Skin epidermis (tissue), 12 donors: ENCODE measurements around the gene PODN.

Source experiments
- H3K27ac ChIP-seq, 21 experiments: fragments of 200-600 bp; sonication (generic) in 11 of 21; one replicate each; pipeline ENCODE4 v1.5.0; 2020; ENCODE audit warnings: mild to moderate bottlenecking in 3 of 21, inconsistent platforms in 2 of 21, moderate library complexity in 2 of 21
- H3K4me3 ChIP-seq, 7 experiments: fragments of 200-600 bp; sonication (generic) in 2 of 7; one replicate each; pipeline ENCODE4 v1.5.0; 2020; ENCODE audit warnings: inconsistent platforms in 2 of 7, mild to moderate bottlenecking in 2 of 7, moderate library complexity in 1 of 7

PODN gene

DNA sequence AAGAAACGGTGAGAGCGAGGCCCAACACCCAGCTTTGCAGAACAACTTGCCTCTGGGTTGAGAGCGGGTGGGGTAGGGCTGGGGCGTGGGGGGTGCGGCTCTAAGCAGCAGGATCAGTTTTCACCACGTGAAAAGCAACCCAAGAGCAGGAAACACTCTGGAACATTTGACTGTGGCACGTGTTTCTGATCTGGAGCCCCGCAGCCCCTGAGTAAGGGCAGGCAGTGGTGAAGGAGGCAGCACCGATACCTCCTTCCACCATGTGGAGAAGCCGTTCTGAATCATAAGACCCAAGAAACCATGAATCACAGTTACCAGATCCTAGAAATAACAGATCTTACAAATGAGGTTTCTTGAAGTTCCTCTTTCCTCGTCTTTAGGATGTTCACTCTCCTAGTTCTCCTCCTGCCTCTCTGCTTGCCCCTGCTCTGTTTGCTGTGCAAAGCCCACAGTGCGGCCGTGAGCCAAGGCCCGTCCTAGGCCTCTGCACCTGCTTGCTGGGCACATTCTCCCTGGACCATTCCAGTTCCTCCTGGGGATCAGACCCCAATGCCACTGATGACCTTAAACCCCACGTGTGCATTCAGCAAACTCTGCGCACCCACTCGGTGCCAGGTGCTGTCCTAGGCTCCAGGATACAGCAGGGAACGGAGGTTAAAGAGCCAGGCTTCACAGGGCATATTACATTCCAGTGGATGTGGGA lies 48.5 kb downstream of the PODN start:
- Histone ChIP-seq H3K27ac (peak overlapping the region in 16 of 21 experiments; percentile 12 to 81 (median 60)), H3K4me3 (no peak overlapping the region)

DNA sequence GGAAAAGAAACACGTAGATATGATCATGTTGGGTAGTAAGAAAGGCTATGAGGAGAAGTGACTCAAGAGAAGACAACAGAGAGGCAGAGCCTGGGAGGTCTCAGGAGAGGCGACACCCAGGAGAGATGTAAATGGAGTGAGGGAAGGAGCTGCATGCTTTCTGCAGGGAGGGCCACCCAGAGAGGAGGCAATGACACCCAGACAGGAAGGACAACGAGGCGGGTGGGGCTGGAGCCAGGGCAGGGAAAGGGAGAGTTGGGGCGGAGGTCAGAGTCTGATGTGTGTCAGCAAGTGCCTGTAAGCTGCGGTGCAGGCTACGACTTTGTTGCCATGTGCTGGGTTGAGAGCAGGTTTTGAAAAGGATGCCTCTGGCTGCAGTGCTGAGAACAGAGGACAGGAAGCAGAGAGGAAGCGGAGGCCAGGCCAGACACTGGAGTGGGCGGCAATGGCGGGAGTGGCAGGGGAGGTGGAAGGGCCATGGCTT lies 49.1 kb downstream of the PODN start:
- H3K4me3 ChIP-seq: no peak overlapping the region
- H3K27ac ChIP-seq: peak overlapping the region in 13 of 21 experiments; percentile 2 to 81 (median 56)

GRCh38 chr1:53111693-53112092 lies 49.7 kb downstream of the PODN start:
- Histone ChIP-seq H3K27ac (peak overlapping the region in 4 of 21 experiments; percentile 40 to 81 (median 64)), H3K4me3 (no peak overlapping the region)

DNA sequence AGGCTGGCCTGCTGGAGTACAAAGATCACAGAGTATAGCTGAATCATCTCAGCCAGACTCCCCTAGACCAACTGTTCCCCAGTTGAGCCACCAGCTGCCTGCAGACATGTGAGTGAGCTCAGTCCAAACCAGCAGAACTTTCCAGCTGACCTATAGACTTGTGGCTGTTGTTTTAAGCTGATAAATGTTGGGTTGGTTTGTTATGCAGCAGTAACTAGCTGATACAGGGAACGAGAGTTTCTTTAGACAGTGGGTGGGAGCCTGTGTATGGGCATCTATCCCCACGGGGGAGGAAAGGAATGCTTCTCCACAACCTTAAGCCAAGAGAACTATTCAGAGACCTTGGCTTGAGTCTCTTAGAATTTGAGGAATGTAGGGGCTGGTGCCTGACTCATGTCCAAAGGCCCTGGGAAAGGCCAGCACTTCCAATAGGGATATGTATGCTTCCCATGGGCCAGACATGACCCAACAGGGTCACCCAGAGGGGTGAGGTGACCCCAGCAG lies 50.3 kb downstream of the PODN start:
- no peak overlapping the region for H3K4me3 ChIP-seq
- peak overlapping the region in 1 of 21 experiments; percentile 11 for H3K27ac ChIP-seq

DNA sequence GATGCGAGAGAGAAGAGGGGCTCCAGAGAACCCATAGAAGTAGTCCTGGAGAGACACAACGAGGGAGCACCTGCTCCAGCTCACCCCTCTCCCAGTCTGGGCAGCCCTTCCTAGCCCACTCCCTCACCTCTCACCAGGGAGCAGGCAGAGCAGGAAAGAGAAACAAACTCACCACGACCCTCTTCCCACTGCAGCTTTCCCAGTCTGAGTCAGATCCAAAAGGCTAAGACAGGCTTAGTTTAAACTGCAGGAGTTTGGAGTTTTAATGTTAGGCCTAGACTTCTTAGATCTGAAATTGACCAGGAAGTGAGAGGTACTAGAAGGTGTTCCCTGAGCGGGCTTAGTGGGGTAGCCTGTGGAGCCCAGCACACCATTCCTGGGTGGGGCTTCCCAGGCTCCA lies 50.8 kb downstream of the PODN start:
- Histone ChIP-seq H3K27ac (peak overlapping the region in 1 of 21 experiments; percentile 11), H3K4me3 (no peak overlapping the region)

- H3K4me3 ChIP-seq: no peak overlapping the region
- H3K27ac ChIP-seq: no peak overlapping the region
Observed at GRCh38 chr1:53114090-53114489, 52.1 kb downstream of the PODN start.

DNA sequence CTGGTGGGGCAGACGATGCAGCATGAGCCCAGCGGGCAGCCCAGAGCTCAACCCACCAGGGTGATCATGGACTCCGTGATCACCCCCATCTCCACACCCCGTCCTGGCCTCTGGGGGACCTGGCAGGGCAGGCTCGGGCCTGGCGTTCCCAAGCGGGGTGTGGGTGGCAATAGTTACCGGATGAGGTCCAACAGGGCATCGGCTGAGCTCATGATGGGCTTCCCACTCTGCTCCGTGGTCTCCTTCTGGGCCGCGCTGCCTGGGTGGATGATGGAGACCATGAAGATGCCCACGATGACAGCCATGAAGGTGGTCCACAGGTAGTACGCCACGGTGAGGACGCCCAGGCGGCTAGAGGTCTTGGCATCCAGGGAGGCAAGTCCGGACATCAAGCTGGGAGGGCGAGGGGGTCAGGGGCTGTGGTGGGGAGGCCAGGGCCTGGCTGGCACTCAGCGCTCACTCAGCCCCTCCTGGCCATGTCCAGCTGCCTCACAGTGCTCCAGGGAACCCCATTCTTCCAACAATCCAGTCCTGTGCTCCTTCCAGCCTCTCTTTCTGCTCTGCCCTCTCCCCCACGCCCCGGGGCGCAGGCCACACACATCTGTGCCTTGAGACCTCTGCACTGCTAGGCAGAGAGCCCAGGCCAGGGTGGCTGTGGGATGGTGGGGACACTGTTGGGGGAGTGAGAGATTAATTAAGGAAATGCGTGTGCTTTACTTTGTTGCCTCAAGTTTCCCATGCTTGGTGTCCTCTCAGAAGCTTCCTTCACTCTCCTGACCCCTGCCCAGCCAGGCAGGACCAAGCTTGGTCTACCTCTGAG lies 52.8 kb downstream of the PODN start:
- Histone ChIP-seq H3K27ac (no peak overlapping the region), H3K4me3 (no peak overlapping the region)

GRCh38 chr1:53115403-53116306 lies 53.6 kb downstream of the PODN start:
- Histone ChIP-seq H3K27ac (peak overlapping the region in 1 of 21 experiments; percentile 44), H3K4me3 (no peak overlapping the region)

DNA sequence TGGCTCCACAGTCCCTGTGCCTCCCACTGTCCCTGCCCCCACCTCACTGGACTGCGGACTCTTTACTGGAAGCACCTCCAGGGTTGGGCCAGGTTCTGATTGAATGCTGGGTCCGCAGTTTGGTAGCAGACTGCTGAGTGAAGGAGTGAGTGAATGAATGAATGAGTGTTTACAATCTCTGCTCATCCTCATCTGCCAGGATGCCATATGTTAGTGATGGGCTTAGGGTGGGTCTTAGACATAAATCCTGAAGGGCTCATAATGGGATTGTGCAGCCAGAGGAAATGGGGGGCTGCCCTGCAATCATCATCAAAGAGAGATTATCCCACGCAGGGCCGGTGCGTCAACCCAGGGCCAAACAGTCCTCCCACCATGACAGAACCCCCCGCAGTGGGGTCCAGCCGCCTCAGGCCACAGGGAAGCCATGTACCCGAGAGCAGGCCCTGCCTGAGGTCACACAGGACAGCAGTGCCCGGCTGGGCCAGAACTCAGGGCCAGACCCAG lies 54.3 kb downstream of the PODN start:
- Histone ChIP-seq H3K27ac (no peak overlapping the region), H3K4me3 (no peak overlapping the region)

DNA sequence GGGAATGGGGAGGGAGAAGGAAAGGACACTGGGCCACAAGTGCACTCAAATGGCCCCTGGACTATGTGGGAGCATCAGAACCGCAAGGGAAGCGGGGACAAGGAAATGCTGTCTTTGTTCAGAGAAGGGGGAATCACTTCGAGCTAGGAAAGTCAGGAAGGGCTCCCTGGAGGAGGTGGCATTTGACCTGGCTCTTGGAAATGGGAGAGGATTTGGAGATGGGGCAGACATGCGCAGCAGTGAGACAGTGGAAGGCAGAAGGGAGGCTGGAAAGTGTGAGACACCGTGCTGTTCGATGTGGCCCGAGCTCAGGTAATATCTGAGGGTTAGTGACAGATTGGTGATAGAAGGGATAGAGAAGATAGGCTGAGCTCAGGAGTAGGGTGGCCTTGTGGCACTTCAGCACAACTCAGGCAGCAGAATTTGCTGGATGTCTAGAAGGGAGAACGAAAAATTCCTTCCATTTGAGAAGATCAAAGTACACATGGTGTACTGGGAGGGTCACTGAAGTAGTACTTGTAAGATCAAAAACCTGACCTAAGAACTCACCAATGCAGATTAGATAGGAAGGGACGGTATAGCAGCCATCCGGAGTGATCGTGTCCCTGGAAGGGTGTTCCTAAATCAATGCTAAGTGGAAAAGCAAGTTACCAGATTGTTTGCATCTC lies 55.1 kb downstream of the PODN start:
- Histone ChIP-seq H3K27ac (no peak overlapping the region), H3K4me3 (no peak overlapping the region)

GRCh38 chr1:53117836-53118235 lies 55.8 kb downstream of the PODN start:
- H3K4me3 ChIP-seq: no peak overlapping the region
- H3K27ac ChIP-seq: no peak overlapping the region

DNA sequence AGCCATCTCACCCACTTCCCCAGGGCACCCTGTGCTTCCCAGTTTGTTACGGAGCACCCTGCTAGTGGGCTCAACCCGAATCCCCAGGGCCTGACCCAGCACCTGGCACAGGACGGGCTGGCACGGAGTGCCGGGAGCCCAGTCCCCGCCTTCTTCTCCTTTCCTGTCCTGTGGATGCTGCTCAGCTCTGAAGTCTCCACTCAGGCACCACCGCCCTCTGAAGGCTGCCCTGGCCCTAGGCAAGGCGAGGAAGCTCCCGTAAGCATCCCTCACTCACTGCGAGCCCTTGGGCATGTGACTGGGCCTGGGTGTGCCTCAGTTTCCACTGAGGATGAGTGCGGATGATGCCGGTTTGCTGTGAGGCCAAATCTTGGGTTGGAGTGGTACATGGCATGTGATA lies 58.6 kb downstream of the PODN start:
- Histone ChIP-seq H3K27ac (peak overlapping the region in 6 of 21 experiments; percentile 6 to 88 (median 81)), H3K4me3 (no peak overlapping the region)

GRCh38 chr1:53121319-53122172 lies 59.5 kb downstream of the PODN start:
- Histone ChIP-seq H3K4me3 (no peak overlapping the region), H3K27ac (peak overlapping the region in 17 of 21 experiments; percentile 34 to 91 (median 70))

DNA sequence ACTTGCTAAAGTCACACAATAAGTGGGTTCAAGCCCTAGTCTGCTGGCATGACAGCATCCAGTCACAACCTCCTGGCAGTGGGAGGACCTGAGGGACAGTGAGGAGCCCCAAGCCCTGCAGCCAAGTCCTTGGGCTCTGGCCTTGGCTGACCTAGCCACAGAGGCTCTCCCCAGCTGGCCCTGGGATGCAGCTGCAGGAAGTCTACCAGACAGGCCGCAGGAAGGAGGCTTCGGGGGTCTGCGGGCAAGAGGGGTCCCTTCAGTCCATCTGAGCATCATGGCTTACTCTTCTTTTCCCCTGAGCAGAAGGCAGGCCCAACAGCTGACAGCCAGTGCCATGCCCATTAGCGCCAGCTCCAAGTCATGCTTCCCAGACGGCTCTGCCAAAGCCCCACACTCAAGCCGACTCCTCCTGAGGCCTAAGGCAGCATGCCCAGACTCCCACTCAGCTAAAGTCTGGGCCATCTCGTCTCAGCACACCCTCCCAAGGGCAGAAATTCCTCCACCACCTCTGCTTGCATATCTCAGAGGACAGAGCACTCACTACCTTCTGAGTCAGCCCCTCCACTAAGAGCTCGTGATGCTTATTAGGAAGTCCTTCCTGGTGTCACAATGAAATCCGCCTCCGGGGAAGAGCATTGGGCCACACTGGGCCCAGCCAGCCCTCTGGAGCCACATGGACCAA lies 60.3 kb downstream of the PODN start:
- H3K4me3 ChIP-seq: no peak overlapping the region
- H3K27ac ChIP-seq: peak overlapping the region in 20 of 21 experiments; percentile 28 to 91 (median 70)

DNA sequence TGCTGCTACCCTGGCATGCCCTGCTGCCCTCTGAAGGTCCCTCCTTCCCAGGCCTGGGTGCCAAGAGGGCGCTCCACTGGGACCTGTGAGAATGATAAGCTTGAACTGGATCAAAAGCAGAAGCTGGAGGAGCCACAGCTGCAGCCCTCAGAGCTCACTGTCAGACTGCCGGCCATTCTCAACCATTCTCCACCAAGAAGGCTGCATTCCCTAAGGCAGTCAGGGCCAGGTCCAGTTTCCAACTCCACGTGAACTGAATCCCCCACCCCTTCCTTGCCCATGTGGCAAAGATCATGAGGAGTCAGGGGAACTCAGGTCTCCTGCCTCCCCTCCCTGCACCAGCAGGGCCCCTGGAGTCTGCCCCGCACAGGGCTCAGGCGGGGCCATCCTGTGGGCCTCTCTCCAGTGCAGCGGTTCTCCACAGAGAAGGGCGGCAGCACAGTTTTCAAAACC lies 61.0 kb downstream of the PODN start:
- H3K27ac ChIP-seq: peak overlapping the region in 20 of 21 experiments; percentile 28 to 91 (median 70)
- no peak overlapping the region for H3K4me3 ChIP-seq

DNA sequence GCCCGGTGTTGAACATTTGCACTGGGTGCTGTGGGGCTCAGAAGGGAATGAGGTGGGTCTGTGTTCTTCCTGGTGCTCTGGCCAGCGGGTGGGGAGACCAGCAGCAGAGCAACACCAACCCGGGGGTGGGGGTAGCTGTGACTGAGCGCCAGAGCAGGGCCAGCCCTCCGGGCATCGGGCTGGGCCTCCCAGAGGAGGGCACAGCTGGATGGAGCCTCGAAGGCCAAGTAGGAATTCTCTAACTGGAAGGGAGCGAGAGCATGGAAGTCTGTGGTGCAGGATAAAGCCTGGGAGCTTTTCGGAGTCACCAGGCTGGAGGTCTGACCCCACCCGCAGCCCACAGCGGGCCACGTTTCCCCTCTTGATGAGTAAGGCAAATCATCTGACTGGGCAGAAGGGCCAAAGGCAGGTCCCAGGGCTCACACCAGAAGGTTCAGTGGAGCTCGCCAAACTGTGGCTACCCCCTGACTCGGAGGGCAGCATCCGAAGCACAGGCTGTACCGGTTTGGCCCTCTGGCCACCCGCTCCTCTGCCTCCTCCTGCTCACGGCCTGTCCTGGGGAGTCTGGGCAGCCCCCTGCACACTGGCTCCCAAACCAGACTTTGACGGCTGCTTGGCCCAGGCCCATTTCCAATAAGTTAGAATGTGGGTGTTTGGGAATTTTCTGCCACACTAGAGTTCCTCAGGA lies 61.6 kb downstream of the PODN start:
- no peak overlapping the region for H3K4me3 ChIP-seq
- peak overlapping the region in 20 of 21 experiments; percentile 28 to 91 (median 72) for H3K27ac ChIP-seq

DNA sequence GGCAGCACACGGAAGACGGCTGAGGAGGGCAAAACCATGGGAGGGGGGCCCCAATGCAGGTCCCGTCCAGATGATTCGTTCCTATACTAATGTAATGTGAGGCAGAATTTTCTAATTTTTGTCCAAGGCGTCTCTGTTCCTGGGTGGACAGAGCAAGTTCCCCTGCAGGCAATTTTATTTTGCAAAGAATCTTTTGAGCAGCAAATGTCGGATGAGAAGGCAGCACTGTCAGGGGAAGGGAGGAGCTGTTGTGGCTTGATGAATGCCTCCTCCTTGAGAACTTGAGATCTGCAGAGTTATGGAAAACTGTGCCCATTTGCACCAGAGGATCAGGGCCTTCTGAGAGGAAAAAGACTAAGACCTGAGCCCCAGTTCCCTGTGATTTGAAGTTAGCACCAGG lies 63.1 kb downstream of the PODN start:
- no peak overlapping the region for H3K4me3 ChIP-seq
- H3K27ac ChIP-seq: peak overlapping the region in 10 of 21 experiments; percentile 31 to 91 (median 70)
